ENCODE data around the gene NTRK2.

GRCh38 chr9:84850830-84851392, 181.4 kb downstream of the NTRK2 start:
- TF ChIP-seq YY1 (IDR thresholded peaks at IDR 0.05; ENCODE audit: low read depth, low read length) (no peak), SIN3A (IDR thresholded peaks at IDR 0.05; ENCODE audit: low read depth, low read length) (no peak), NR2C1 (IDR thresholded peaks at IDR 0.05) (no peak), HDAC6 (IDR thresholded peaks at IDR 0.05; ENCODE audit: unreplicated experiment) (no peak), POLR2A (IDR thresholded peaks at IDR 0.05; ENCODE audit: low read depth, low read length) (no peak), RAD21 (IDR thresholded peaks at IDR 0.05; ENCODE audit: insufficient read depth, low read depth, low read length) (no peak), EZH2 (IDR thresholded peaks at IDR 0.05; ENCODE audit: borderline replicate concordance, control insufficient read depth, low read depth, low read length) (no peak), NRF1 (conservative IDR thresholded peaks at IDR 0.05; ENCODE audit: low read depth, low read length) (no peak), NFIC (IDR thresholded peaks at IDR 0.05; ENCODE audit: low read depth, low read length) (no peak), FOS (IDR thresholded peaks at IDR 0.05; ENCODE audit: borderline replicate concordance, extremely low read depth, insufficient read length) (no peak), TAF1 (IDR thresholded peaks at IDR 0.05; ENCODE audit: borderline replicate concordance, low read depth, low read length) (no peak), EGR1 (IDR thresholded peaks at IDR 0.05; ENCODE audit: borderline replicate concordance in 1 of 2, low read depth in 2 of 2, low read length in 2 of 2) (no peak), KAT2A (conservative IDR thresholded peaks at IDR 0.05; ENCODE audit: control insufficient read depth, low read depth, low read length) (no peak)
- TF ChIP-seq, protein P1, sequence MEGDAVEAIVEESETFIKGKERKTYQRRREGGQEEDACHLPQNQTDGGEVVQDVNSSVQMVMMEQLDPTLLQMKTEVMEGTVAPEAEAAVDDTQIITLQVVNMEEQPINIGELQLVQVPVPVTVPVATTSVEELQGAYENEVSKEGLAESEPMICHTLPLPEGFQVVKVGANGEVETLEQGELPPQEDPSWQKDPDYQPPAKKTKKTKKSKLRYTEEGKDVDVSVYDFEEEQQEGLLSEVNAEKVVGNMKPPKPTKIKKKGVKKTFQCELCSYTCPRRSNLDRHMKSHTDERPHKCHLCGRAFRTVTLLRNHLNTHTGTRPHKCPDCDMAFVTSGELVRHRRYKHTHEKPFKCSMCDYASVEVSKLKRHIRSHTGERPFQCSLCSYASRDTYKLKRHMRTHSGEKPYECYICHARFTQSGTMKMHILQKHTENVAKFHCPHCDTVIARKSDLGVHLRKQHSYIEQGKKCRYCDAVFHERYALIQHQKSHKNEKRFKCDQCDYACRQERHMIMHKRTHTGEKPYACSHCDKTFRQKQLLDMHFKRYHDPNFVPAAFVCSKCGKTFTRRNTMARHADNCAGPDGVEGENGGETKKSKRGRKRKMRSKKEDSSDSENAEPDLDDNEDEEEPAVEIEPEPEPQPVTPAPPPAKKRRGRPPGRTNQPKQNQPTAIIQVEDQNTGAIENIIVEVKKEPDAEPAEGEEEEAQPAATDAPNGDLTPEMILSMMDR (IDR thresholded peaks at IDR 0.05 in 2 of 3, conservative IDR thresholded peaks at IDR 0.05 in 1 of 3; ENCODE audit: control insufficient read depth in 2 of 3, extremely low read depth in 1 of 3, insufficient read depth in 1 of 3, low read depth in 3 of 3, low read length in 3 of 3): no peak
